MM.1S (cell line): ENCODE results near the gene PATJ.

Source experiments
- DNase-seq: peaks from one replicate; pipeline ENCODE4 v3.0.0-alpha.2; 2015
- H2AFZ ChIP-seq: fragments of 300-600 bp; sonication (generic); 2 replicates; pipeline ENCODE4 v1.6.0; 2016; ENCODE audit warnings: antibody characterized with exemption, low read length
- H3F3A ChIP-seq: fragments of 300-600 bp; sonication (generic); 2 replicates; pipeline ENCODE4 v1.6.1; 2016; ENCODE audit warnings: mild to moderate bottlenecking, antibody characterized with exemption, low read length, moderate library complexity, mixed read lengths; ENCODE audit not compliant: insufficient read depth
- H3K27ac ChIP-seq: fragments of 300-600 bp; sonication (generic); 2 replicates; pipeline ENCODE4 v1.5.1; 2016; ENCODE audit warnings: mild to moderate bottlenecking, low read length
- H3K27me3 ChIP-seq: fragments of 300-600 bp; sonication (generic); replicated peaks from 2 replicates; pipeline ENCODE4 v1.6.0; 2016; ENCODE audit warnings: low read length; ENCODE audit not compliant: insufficient read depth
- H3K36me3 ChIP-seq: fragments of 300-600 bp; sonication (generic); replicated peaks from 2 replicates; pipeline ENCODE4 v1.6.1; 2016; ENCODE audit warnings: mild to moderate bottlenecking, low read length, mixed read lengths; ENCODE audit not compliant: insufficient read depth
- H3K4me1 ChIP-seq: fragments of 300-600 bp; sonication (generic); 2 replicates; pipeline ENCODE4 v1.6.1; 2016; ENCODE audit warnings: low read length, mixed read lengths
- H3K4me2 ChIP-seq: fragments of 300-600 bp; sonication (generic); 2 replicates; pipeline ENCODE4 v1.6.0; 2016; ENCODE audit warnings: low read depth, low read length
- H3K4me3 ChIP-seq: fragments of 300-600 bp; sonication (generic); 2 replicates; pipeline ENCODE4 v1.5.1; 2016; ENCODE audit warnings: low read length, mixed read lengths
- H3K79me2 ChIP-seq: fragments of 300-600 bp; sonication (generic); 2 replicates; pipeline ENCODE4 v1.6.1; 2016; ENCODE audit warnings: mixed run types, low read length, mixed read lengths
- H3K9ac ChIP-seq: fragments of 300-600 bp; sonication (generic); 2 replicates; pipeline ENCODE4 v1.6.1; 2016; ENCODE audit warnings: low read length, mixed read lengths
- H3K9me2 ChIP-seq: fragments of 300-600 bp; sonication (generic); replicated peaks from 2 replicates; pipeline ENCODE4 v1.6.1; 2016; ENCODE audit warnings: mild to moderate bottlenecking, low read length, mixed read lengths; ENCODE audit not compliant: insufficient read depth
- H3K9me3 ChIP-seq: fragments of 300-600 bp; sonication (generic); replicated peaks from 2 replicates; pipeline ENCODE4 v1.6.1; 2016; ENCODE audit warnings: mild to moderate bottlenecking, low read length, mixed read lengths; ENCODE audit not compliant: insufficient read depth
- H4K20me1 ChIP-seq: fragments of 300-600 bp; sonication (generic); 2 replicates; pipeline ENCODE4 v1.6.1; 2016; ENCODE audit warnings: mild to moderate bottlenecking, low read length, moderate library complexity, mixed read lengths; ENCODE audit not compliant: insufficient read depth
- CTCF ChIP-seq: fragments of 300-600 bp; sonication (generic); IDR thresholded peaks from 2 replicates; pipeline ENCODE4 v1.5.1; 2016; ENCODE audit warnings: antibody characterized with exemption, low read length, mixed read lengths
- EZH2 ChIP-seq: fragments of 300-600 bp; sonication (generic); optimal IDR thresholded peaks from 2 replicates; pipeline ENCODE3; 2017; ENCODE audit warnings: low read depth, mild to moderate bottlenecking, antibody characterized with exemption, low read length, mixed read lengths
- EZH2phosphoT487 ChIP-seq: fragments of 300-600 bp; sonication (generic); IDR thresholded peaks from 2 replicates; pipeline ENCODE4 v1.6.1; 2018; ENCODE audit warnings: antibody characterized with exemption, low read length

The PATJ gene

DNA sequence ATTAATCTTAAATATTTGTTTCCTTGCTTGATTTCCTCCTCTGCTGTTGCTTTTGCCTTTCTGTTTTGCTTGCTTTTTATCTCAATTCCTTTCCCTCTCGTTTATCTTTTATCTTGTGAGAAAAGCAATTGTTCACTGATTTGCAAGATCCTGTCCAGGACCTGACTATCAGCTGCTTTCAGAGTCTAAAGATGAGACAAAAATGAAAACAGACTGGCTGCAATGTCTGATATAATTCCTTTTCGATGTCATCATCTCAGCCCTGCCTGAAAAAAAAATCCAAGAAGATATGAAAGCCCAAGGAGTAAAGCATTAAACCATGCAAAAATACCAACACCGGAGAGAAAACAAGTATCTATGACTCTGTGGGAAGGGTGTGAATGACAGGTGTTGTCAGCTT is 225.5 kb downstream of the PATJ start:
- TF ChIP-seq EZH2 (no peak), CTCF (no peak), EZH2phosphoT487 (no peak)
- no peak overlapping the region for H2AFZ ChIP-seq
- H3K9ac ChIP-seq: no peak overlapping the region
- H4K20me1 ChIP-seq: no peaks in the 10 kb centered on the region
- no peaks in the 10 kb centered on the region for H3K27me3 ChIP-seq
- no peaks in the 10 kb centered on the region for H3K9me2 ChIP-seq
- no peaks in the 10 kb centered on the region for H3K36me3 ChIP-seq
- no peaks in the 10 kb centered on the region for H3K9me3 ChIP-seq
- H3K79me2 ChIP-seq: no peaks in the 10 kb centered on the region
- DNase-seq: no peak
- H3K4me2 ChIP-seq: no peak overlapping the region
- H3K27ac ChIP-seq: no peak overlapping the region
- no peak overlapping the region for H3K4me3 ChIP-seq
- no peaks in the 10 kb centered on the region for H3K4me1 ChIP-seq
- H3F3A ChIP-seq: no peaks in the 10 kb centered on the region

GRCh38 chr1:61968869-61969268 is 226.6 kb downstream of the PATJ start:
- H2AFZ ChIP-seq: no peak overlapping the region
- no peaks in the 10 kb centered on the region for H4K20me1 ChIP-seq
- no peak overlapping the region for H3K4me3 ChIP-seq
- no peak overlapping the region for H3K4me2 ChIP-seq
- no peaks in the 10 kb centered on the region for H3K36me3 ChIP-seq
- H3K9me2 ChIP-seq: no peaks in the 10 kb centered on the region
- no peaks in the 10 kb centered on the region for H3K27me3 ChIP-seq
- DNase-seq: no peak
- H3K9me3 ChIP-seq: no peaks in the 10 kb centered on the region
- H3K9ac ChIP-seq: no peak overlapping the region
- no peaks in the 10 kb centered on the region for H3K4me1 ChIP-seq
- no peak for TF ChIP-seq EZH2phosphoT487
- TF ChIP-seq EZH2: no peak
- no peak for TF ChIP-seq CTCF
- no peaks in the 10 kb centered on the region for H3F3A ChIP-seq
- H3K79me2 ChIP-seq: no peaks in the 10 kb centered on the region
- H3K27ac ChIP-seq: no peak overlapping the region

- Histone ChIP-seq H3K9me3 (no peaks in the 10 kb centered on the region), H3K4me1 (no peaks in the 10 kb centered on the region), H2AFZ (no peak overlapping the region), H3K36me3 (no peaks in the 10 kb centered on the region), H3K9ac (no peak overlapping the region), H3K9me2 (no peaks in the 10 kb centered on the region), H3K4me2 (no peak overlapping the region), H3K27me3 (no peaks in the 10 kb centered on the region), H4K20me1 (no peaks in the 10 kb centered on the region), H3F3A (no peaks in the 10 kb centered on the region), H3K27ac (no peak overlapping the region), H3K4me3 (no peak overlapping the region), H3K79me2 (no peaks in the 10 kb centered on the region)
- DNase-seq: no peak
- TF ChIP-seq EZH2phosphoT487 (no peak), CTCF (no peak), EZH2 (no peak)
Measured at GRCh38 chr1:61973100-61973837, 231.0 kb downstream of the PATJ start.
